Neural cell (in vitro differentiated cells): ENCODE measurements around the gene CAMK1D. TPM values are rescaled to one million over a fixed set of nuclear protein-coding genes. Genes with fewer than 3 reads are reported as not detected.

Experiments used
- H2AFZ ChIP-seq: fragments of 200-600, 300-800 bp; sonication (generic), shearing (Covaris generic); 2 replicates; pipeline ENCODE4 v1.6.0; 2014; ENCODE audit warnings: low read depth, mild to moderate bottlenecking, antibody characterized with exemption, low read length, moderate library complexity
- H3F3A ChIP-seq: fragments of 200-600 bp; shearing (Covaris generic); 2 replicates; pipeline ENCODE4 v1.6.1; 2016; ENCODE audit warnings: mild to moderate bottlenecking, moderate library complexity, mixed read lengths, antibody characterized with exemption, low read length; ENCODE audit not compliant: insufficient read depth, poor library complexity, severe bottlenecking
- H3K27ac ChIP-seq: fragments of 200-600, 300-800 bp; sonication (generic), shearing (Covaris generic); 2 replicates; pipeline ENCODE4 v1.5.1; 2014; ENCODE audit warnings: mild to moderate bottlenecking, low read length, moderate library complexity
- H3K27me3 ChIP-seq: fragments of 300-800, 200-600 bp; sonication (generic), shearing (Covaris generic); 2 replicates; pipeline ENCODE4 v1.6.0; 2014; ENCODE audit warnings: mild to moderate bottlenecking, low read depth, low read length, moderate library complexity; ENCODE audit not compliant: insufficient read depth
- H3K36me3 ChIP-seq: fragments of 300-800, 200-600 bp; sonication (generic), shearing (Covaris generic); 2 replicates; pipeline ENCODE4 v1.5.1; 2014; ENCODE audit warnings: mild to moderate bottlenecking, antibody characterized with exemption, low read length, moderate library complexity; ENCODE audit not compliant: insufficient read depth
- H3K4me2 ChIP-seq: fragments of 300-800, 200-600 bp; sonication (generic), shearing (Covaris generic); 2 replicates; pipeline ENCODE4 v1.6.0; 2014; ENCODE audit warnings: mild to moderate bottlenecking, low read length
- H3K4me3 ChIP-seq: fragments of 300-800, 200-600 bp; sonication (generic), shearing (Covaris generic); 2 replicates; pipeline ENCODE4 v1.5.1; 2014; ENCODE audit warnings: mild to moderate bottlenecking, low read length, moderate library complexity
- H3K79me2 ChIP-seq: fragments of 200-600 bp; shearing (Covaris generic); replicated peaks from 2 replicates; pipeline ENCODE4 v1.6.0; 2014; ENCODE audit warnings: mild to moderate bottlenecking, low read length, moderate library complexity; ENCODE audit not compliant: insufficient read depth
- H3K9ac ChIP-seq: fragments of 300-800, 200-600 bp; sonication (generic), shearing (Covaris generic); 2 replicates; pipeline ENCODE4 v1.6.1; 2016; ENCODE audit warnings: mild to moderate bottlenecking, low read length, mixed read lengths
- H3K9me2 ChIP-seq: fragments of 200-600 bp; shearing (Covaris generic); 2 replicates; pipeline ENCODE4 v1.6.1; 2016; ENCODE audit warnings: mild to moderate bottlenecking, low read length, mixed read lengths; ENCODE audit not compliant: insufficient read depth
- H3K9me3 ChIP-seq: fragments of 200-600, 300-800 bp; sonication (generic), shearing (Covaris generic); 2 replicates; pipeline ENCODE4 v1.6.1; 2016; ENCODE audit warnings: mild to moderate bottlenecking, mixed run types, low read length, moderate library complexity, mixed read lengths
- H4K20me1 ChIP-seq: fragments of 200-600 bp; shearing (Covaris generic); 2 replicates; pipeline ENCODE4 v1.6.1; 2016; ENCODE audit warnings: mild to moderate bottlenecking, mixed run types; ENCODE audit not compliant: insufficient read depth
- CTCF ChIP-seq: fragments of 450-650 bp; IDR thresholded peaks from 2 replicates; pipeline ENCODE4 v1.5.1; 2014; ENCODE audit warnings: antibody characterized with exemption, mild to moderate bottlenecking, moderate library complexity; ENCODE audit not compliant: poor library complexity, severe bottlenecking
- EP300 ChIP-seq: fragments of 450-650 bp; conservative IDR thresholded peaks from 2 replicates; pipeline ENCODE4 v1.6.1; 2014; ENCODE audit warnings: antibody characterized with exemption, mild to moderate bottlenecking, moderate library complexity; ENCODE audit not compliant: poor library complexity, severe bottlenecking
- EZH2 ChIP-seq: fragments of 200-600, 300-800 bp; shearing (Covaris generic), sonication (generic); IDR thresholded peaks from 2 replicates; pipeline ENCODE4 v1.6.1; 2014; ENCODE audit warnings: antibody characterized with exemption, low read length, borderline replicate concordance, mild to moderate bottlenecking; ENCODE audit not compliant: insufficient read depth, poor library complexity, severe bottlenecking
- MXI1 ChIP-seq: fragments of 450-650 bp; conservative IDR thresholded peaks from 2 replicates; pipeline ENCODE4 v1.6.1; 2014; ENCODE audit warnings: antibody characterized with exemption, mild to moderate bottlenecking; ENCODE audit not compliant: poor library complexity, severe bottlenecking
- POLR2AphosphoS5 ChIP-seq: IDR thresholded peaks from 2 replicates; pipeline ENCODE4 v1.6.1; 2012
- RAD21 ChIP-seq: fragments of 450-650 bp; conservative IDR thresholded peaks from 2 replicates; pipeline ENCODE4 v1.6.1; 2014; ENCODE audit warnings: antibody characterized with exemption, mild to moderate bottlenecking, moderate library complexity
- REST ChIP-seq: IDR thresholded peaks from 2 replicates; pipeline ENCODE4 v1.6.1; 2012; ENCODE audit warnings: borderline replicate concordance
- SMC3 ChIP-seq: fragments of 450-650 bp; conservative IDR thresholded peaks from 2 replicates; pipeline ENCODE4 v1.6.1; 2014; ENCODE audit warnings: antibody characterized with exemption, mild to moderate bottlenecking, moderate library complexity; ENCODE audit not compliant: poor library complexity
- TAF1 ChIP-seq: IDR thresholded peaks from 2 replicates; pipeline ENCODE4 v1.6.1; 2012; ENCODE audit warnings: low read depth
- polyA plus RNA-seq: library from polyadenylated mRNA; depleted of rRNA; stranded (reverse); fragments of >200 nt; gene quantifications from 2 replicates; pipeline ENCODE4 v1.2.3, GENCODE V29; 2014

CAMK1D gene
- polyA plus RNA-seq, 1 donor from 2014 or later = 13.8 TPM

- no peaks in the 10 kb centered on the region for H3K36me3 ChIP-seq
- no peaks in the 10 kb centered on the region for H3K9me2 ChIP-seq
- no peak overlapping the region for H3K27ac ChIP-seq
These were observed 48.6 kb downstream of the CAMK1D start for GRCh38 chr10:12397941-12398340.

GRCh38 chr10:12400266-12400931, 51.1 kb downstream of the CAMK1D start:
- no peaks in the 10 kb centered on the region for H3K9me3 ChIP-seq
- H3F3A ChIP-seq = no peaks in the 10 kb centered on the region
- no peak overlapping the region for H3K4me3 ChIP-seq
- H3K79me2 ChIP-seq = peaks cover 3% of the 10 kb centered on the region
- H3K27me3 ChIP-seq = no peaks in the 10 kb centered on the region
- no peak overlapping the region for H2AFZ ChIP-seq
- no peaks in the 10 kb centered on the region for H3K36me3 ChIP-seq
- H3K9ac ChIP-seq = no peak overlapping the region
- no peak overlapping the region for H3K27ac ChIP-seq
- H3K9me2 ChIP-seq = no peaks in the 10 kb centered on the region
- H3K4me2 ChIP-seq = no peak overlapping the region
- no peak for TF ChIP-seq POLR2AphosphoS5
- no peak for TF ChIP-seq EP300
- TF ChIP-seq CTCF = no peak
- TF ChIP-seq RAD21 = no peak
- TF ChIP-seq MXI1 = no peak
- TF ChIP-seq SMC3 = no peak
- no peak for TF ChIP-seq TAF1
- TF ChIP-seq EZH2 = no peak
- no peak for TF ChIP-seq REST
- no peaks in the 10 kb centered on the region for H4K20me1 ChIP-seq

More at GRCh38 chr10:12397941-12398340, 48.6 kb downstream of the CAMK1D start:
- Histone ChIP-seq H3K4me2 (no peak overlapping the region), H2AFZ (no peak overlapping the region), H3K4me3 (no peak overlapping the region), H3K9ac (no peak overlapping the region), H3F3A (no peaks in the 10 kb centered on the region), H3K9me3 (no peaks in the 10 kb centered on the region), H3K79me2 (peaks cover 3% of the 10 kb centered on the region), H4K20me1 (no peaks in the 10 kb centered on the region), H3K27me3 (no peaks in the 10 kb centered on the region)
- TF ChIP-seq RAD21 (no peak), CTCF (no peak), EP300 (no peak), POLR2AphosphoS5 (no peak), SMC3 (no peak), TAF1 (no peak), MXI1 (no peak)
